ENCODE measurements around the gene EIF2AK2. TPM values are rescaled to one million over a fixed set of nuclear protein-coding genes. Genes with fewer than 3 reads are reported as not detected.
"Not testable (repeated sequence)": the region's sequence is repeated elsewhere in the genome, so short reads cannot be mapped to it uniquely, and the experiment has no call there.

EIF2AK2 gene
- 65.7 to 66.8 TPM (median 66.7 TPM) in 3 replicates for total RNA-seq

DNA sequence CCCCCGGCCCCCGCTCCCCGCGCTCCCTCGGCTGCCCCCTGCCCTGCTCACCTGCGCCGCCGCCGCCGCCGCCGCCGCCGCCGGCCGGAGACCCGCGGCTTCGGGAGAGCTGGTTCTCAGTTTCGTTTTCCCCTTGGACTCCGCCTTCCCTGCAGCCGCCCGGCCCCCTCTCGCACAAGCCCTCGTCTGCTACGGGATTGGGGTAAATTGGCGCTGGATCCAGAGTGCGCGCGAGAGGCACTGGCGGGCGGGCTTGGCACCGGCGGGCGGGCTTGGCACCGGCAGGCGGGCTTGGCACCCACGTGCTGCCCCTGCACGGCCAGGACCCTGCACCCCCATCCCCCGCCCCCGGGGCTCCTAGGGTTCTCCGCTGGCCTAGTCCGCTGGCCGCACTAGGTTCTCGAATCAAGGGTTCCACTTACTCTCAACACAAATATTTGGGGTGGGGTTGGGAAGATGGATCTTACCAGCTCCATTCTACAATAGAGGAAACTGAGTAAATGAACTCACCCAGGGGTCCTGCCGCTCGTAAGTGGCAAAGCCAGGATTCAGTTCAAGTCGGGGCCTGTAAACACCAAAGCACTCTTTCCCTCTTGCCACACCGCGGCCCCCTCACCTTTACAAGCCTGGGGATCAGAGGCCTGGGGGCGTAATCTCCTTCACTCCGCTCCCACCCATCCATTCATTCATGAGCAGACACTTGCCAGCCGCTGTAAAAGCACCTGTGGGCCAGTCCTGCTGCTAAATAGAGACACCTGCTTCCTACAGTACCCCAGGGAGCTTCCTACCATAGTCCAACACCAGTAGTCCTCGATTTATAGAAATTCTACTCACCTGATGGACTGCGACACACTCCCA, at the start of gene EIF2AK2:
Gene EIF2AK2 (minus strand): TSS at position 124 of the 858 bp plus-strand sequence. CDS start 9,174 bp downstream, outside the sequence.
- peak; percentile 68 to 87 for DNase-seq (ENCODE audit: low spot score in 2 of 2, unreplicated experiment in 2 of 2)
- no peaks in the 10 kb centered on the region for H3K27me3 Mint-ChIP-seq (ENCODE audit: low read depth)
- H3K4me3 Mint-ChIP-seq, result peak within 1 kb of the TSS; percentile 81
- H3K9me3 Mint-ChIP-seq, result peaks cover 13% of the 10 kb centered on the region
- H3K27ac Mint-ChIP-seq, result peak within 1 kb of the TSS; percentile 98
- TF ChIP-seq, protein P1, sequence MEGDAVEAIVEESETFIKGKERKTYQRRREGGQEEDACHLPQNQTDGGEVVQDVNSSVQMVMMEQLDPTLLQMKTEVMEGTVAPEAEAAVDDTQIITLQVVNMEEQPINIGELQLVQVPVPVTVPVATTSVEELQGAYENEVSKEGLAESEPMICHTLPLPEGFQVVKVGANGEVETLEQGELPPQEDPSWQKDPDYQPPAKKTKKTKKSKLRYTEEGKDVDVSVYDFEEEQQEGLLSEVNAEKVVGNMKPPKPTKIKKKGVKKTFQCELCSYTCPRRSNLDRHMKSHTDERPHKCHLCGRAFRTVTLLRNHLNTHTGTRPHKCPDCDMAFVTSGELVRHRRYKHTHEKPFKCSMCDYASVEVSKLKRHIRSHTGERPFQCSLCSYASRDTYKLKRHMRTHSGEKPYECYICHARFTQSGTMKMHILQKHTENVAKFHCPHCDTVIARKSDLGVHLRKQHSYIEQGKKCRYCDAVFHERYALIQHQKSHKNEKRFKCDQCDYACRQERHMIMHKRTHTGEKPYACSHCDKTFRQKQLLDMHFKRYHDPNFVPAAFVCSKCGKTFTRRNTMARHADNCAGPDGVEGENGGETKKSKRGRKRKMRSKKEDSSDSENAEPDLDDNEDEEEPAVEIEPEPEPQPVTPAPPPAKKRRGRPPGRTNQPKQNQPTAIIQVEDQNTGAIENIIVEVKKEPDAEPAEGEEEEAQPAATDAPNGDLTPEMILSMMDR (IDR thresholded peaks at IDR 0.05; ENCODE audit: unreplicated experiment), result no peak
- peaks cover 28% of the 10 kb centered on the region for H3K4me1 Mint-ChIP-seq
- peaks cover 26% of the 10 kb centered on the region for H3K36me3 Mint-ChIP-seq

DNA sequence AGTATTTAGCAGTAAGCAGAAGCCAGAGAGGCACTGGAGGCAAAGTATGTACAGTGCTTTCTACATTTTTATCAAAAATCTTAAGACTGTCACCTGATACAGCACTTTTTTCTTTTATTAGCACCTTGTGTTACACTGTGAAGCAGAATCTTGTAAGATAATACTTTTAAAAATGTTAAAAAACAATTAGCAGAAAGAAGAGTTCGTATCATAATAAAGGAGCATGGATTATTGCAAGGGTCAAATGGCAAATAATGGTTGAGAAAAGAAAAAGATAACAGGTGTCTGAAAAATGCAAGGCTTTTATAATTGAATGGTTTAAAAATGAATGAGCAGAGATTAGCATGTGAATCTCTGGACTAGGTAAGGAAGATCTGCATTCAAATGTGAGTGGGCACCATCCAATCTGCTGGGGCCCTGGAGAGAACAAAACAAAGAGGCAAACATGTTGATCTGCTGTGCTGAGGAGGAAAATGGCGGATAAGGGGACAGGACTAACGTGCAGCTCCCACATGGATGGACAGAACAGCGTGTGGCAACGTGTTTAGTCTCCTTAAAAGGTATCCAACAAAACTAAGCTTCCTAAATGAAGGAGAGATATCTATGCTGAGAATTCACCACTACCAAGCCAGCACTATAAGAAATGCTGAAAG, 49.0 kb upstream of the EIF2AK2 start:
- Mint-ChIP-seq H3K36me3 (peaks cover 77% of the 10 kb centered on the region), H3K4me1 (no peaks in the 10 kb centered on the region), H3K27me3 (ENCODE audit: low read depth) (no peaks in the 10 kb centered on the region), H3K9me3 (peaks cover 34% of the 10 kb centered on the region), H3K4me3 (no peak overlapping the region), H3K27ac (no peak overlapping the region)
- DNase-seq (ENCODE audit: low spot score in 2 of 2, unreplicated experiment in 2 of 2), result no peak
- TF ChIP-seq, protein P1 (IDR thresholded peaks at IDR 0.05; ENCODE audit: unreplicated experiment), result no peak

DNA sequence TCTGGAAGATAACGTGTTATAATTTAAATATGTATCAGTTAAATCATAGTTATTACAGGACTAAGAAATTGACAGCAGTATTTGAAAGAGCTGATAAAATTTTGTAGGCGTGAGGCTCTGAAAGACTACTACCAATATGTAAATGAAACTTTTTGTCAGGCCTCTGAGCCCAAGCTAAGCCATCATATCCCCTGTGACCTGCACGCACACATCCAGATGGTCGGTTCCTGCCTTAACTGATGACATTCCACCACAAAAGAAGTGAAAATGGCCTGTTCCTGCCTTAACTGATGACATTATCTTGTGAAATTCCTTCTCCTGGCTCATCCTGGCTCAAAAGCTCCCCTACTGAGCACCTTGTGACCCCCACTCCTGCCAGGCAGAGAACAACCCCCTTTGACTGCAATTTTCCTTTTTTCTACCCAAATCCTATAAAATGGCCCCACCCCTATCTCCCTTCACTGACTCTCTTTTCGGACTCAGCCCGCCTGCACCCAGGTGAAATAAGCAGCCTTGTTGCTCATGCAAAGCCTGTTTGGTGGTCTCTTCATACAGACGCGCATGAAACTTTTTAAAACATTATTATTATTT, 48.4 kb upstream of the EIF2AK2 start:
- not testable (repeated sequence) for DNase-seq (ENCODE audit: low spot score in 2 of 2, unreplicated experiment in 2 of 2); H3K4me1 Mint-ChIP-seq; H3K27ac Mint-ChIP-seq; H3K4me3 Mint-ChIP-seq; H3K27me3 Mint-ChIP-seq (ENCODE audit: low read depth)
- peaks cover 34% of the 10 kb centered on the region for H3K9me3 Mint-ChIP-seq
- peaks cover 74% of the 10 kb centered on the region for H3K36me3 Mint-ChIP-seq

DNA sequence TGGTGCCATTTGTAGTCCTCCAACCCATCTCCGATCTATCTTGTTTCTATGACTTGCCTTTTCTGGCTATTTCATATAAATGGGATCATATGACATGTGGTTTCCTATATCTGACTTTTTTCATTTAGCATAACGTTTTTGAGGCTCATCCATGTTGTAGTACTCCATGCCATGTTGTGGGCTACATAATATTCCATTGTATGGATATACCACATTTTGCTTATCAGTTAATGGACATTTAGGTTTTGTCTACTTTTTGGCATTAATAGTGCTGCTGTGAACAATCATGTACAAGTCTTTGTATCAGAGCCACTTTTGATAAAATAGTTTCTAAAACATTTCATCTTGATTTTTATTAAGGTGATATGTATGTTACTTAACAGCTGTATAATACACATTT, 46.9 kb upstream of the EIF2AK2 start:
- peaks cover 22% of the 10 kb centered on the region for H3K9me3 Mint-ChIP-seq
- no peaks in the 10 kb centered on the region for H3K4me1 Mint-ChIP-seq
- peaks cover 59% of the 10 kb centered on the region for H3K36me3 Mint-ChIP-seq
- H3K4me3 Mint-ChIP-seq, result no peak overlapping the region
- no peak for DNase-seq (ENCODE audit: low spot score in 2 of 2, unreplicated experiment in 2 of 2)
- H3K27ac Mint-ChIP-seq, result no peak overlapping the region
- no peaks in the 10 kb centered on the region for H3K27me3 Mint-ChIP-seq (ENCODE audit: low read depth)
- TF ChIP-seq, protein P1 (IDR thresholded peaks at IDR 0.05; ENCODE audit: unreplicated experiment), result no peak

- no peak for DNase-seq (ENCODE audit: low spot score in 2 of 2, unreplicated experiment in 2 of 2)
- peaks cover 7% of the 10 kb centered on the region for H3K9me3 Mint-ChIP-seq
- H3K4me3 Mint-ChIP-seq, result no peak overlapping the region
- TF ChIP-seq, protein P1 (IDR thresholded peaks at IDR 0.05; ENCODE audit: unreplicated experiment), result no peak
- H3K4me1 Mint-ChIP-seq, result no peaks in the 10 kb centered on the region
- H3K27me3 Mint-ChIP-seq (ENCODE audit: low read depth), result no peaks in the 10 kb centered on the region
- no peak overlapping the region for H3K27ac Mint-ChIP-seq
- peaks cover 40% of the 10 kb centered on the region for H3K36me3 Mint-ChIP-seq
These were observed 45.0 kb upstream of the EIF2AK2 start for GRCh38 chr2:37201766-37202165.

DNA sequence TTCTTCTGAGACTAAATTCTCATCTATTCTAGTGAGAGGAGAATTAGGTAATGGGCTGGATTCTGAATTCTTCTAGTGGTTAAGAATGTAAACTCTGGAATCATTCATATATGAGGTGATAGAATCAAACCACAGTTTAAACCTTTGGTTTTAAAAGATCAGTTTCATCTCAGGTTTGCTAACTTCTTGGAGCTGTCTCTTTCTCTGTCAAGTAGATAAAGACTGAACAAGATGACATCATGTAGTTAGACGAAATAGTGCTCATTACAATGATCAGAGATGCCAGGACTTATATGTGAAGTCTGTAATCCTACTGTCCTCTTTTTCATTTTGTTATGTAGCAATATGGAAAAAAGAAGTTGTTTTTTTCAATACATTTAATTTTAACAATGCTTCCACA, 44.4 kb upstream of the EIF2AK2 start:
- H3K9me3 Mint-ChIP-seq, result peaks cover 7% of the 10 kb centered on the region
- no peaks in the 10 kb centered on the region for H3K27me3 Mint-ChIP-seq (ENCODE audit: low read depth)
- no peak for DNase-seq (ENCODE audit: low spot score in 2 of 2, unreplicated experiment in 2 of 2)
- no peak overlapping the region for H3K27ac Mint-ChIP-seq
- TF ChIP-seq, protein P1 (IDR thresholded peaks at IDR 0.05; ENCODE audit: unreplicated experiment), result no peak
- H3K4me1 Mint-ChIP-seq, result no peaks in the 10 kb centered on the region
- H3K36me3 Mint-ChIP-seq, result peaks cover 37% of the 10 kb centered on the region
- no peak overlapping the region for H3K4me3 Mint-ChIP-seq

All from mesothelial cell of epicardium (in vitro differentiated cells).